Measurements from ENCODE around the gene BTK.

BTK gene

DNA sequence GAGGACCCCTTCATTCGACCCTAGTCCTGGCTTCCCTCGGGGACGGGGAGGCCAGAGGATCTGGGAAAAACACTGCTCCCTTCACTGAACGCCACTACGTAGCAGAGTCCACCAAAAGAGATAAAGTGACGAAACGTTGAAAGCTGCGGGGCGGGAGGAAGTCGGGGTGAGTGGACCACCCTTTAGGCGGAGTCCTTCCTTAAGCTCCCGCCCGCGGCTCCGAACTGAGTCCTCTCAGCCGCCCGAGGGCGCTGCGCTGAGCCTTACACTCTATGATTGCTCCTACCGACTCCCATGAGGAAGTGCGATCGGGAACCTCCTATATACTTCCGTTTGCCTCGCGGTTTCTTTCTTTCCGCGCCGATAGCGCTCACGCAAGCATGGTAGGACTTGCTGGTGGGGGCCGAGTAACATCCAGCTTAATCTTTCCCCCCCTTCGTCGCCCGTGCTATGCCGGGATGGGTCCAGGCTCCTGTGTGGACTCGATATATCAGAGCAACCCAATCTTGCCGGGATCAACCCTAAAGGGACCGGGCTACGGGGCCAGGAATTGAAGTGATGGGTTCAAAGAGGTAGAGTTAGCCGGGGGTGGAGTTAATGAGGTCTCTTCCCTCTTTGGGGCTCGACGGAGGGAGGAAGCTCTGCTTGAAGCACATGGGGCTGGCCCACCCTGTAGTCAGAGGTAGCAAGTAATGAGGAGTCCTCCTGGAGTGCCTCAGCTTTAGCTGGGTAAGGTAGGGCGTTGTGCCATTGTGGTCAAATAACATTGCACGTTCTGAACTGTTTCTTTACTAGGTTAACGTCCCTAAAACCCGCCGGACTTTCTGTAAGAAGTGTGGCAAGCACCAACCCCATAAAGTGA, 4.9 kb upstream of the BTK start, which contains the start of gene RPL36A:
Gene RPL36A (plus strand): TSS at position 348 of the 862 bp plus-strand sequence. CDS start 33 bp downstream, at position 381.
- POLR2A ChIA-PET: interaction anchor here (0.6 to 2.0 kb wide), 12 partner anchors 13 to 706 kb away, joined by 3 to 17 read pairs (median 4); partner anchors contain the start of genes ARMCX2, ARMCX4, GLA and HNRNPH2
- DNase-seq (ENCODE audit: low read depth, low spot score): peak; percentile 49
- CTCF ChIA-PET: interaction anchor here (0.6 to 1.5 kb wide), 13 partner anchors 9 to 264 kb away, joined by 3 to 11 read pairs (median 4); no protein-coding TSS in a partner anchor
- TF ChIP-seq CTCF (IDR thresholded peaks at IDR 0.05; ENCODE audit: insufficient read depth, low read length, missing control alignments): peak; percentile 77
- peak within 1 kb of the TSS; percentile 74 for H3K4me3 ChIP-seq (ENCODE audit: low read depth, low read length)

DNA sequence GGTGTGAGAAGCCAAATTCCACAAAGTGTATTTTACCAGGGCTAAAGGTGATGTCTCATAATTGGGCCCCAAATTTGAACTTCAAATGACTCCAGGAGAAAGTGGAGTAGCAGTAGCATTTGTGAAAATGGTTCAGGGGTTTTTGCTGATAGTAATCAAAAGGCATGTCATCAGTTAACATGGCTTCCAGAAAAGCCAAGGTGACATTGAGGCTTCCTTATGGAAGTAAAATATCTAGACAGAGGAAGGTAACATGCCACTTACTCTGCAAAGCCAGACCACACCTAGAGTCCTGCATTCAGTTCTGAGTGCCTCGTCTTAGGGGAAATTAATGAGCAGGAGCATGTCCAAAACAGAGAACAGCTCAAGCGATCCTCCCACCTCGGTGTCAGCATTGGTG, 2.6 kb upstream of the BTK start:
- POLR2A ChIA-PET: no interaction called here
- CTCF ChIA-PET: no interaction called here
- no peak for DNase-seq (ENCODE audit: low read depth, low spot score)
- no peak overlapping the region for H3K4me3 ChIP-seq (ENCODE audit: low read depth, low read length)
- TF ChIP-seq CTCF (IDR thresholded peaks at IDR 0.05; ENCODE audit: insufficient read depth, low read length, missing control alignments): no peak

- no peak for TF ChIP-seq CTCF (IDR thresholded peaks at IDR 0.05; ENCODE audit: insufficient read depth, low read length, missing control alignments)
- DNase-seq (ENCODE audit: low read depth, low spot score): no peak
- no peak overlapping the region for H3K4me3 ChIP-seq (ENCODE audit: low read depth, low read length)
- ChIA-PET CTCF (no interaction called here), POLR2A (no interaction called here)
These were observed 523 bp upstream of the BTK start for GRCh38 chrX:101386542-101386885.

GRCh38 chrX:101385026-101385684, 836 bp downstream of the BTK start:
- POLR2A ChIA-PET: no interaction called here
- CTCF ChIA-PET: no interaction called here
- TF ChIP-seq CTCF (IDR thresholded peaks at IDR 0.05; ENCODE audit: insufficient read depth, low read length, missing control alignments): no peak
- H3K4me3 ChIP-seq (ENCODE audit: low read depth, low read length): no peak overlapping the region
- DNase-seq (ENCODE audit: low read depth, low spot score): no peak

GRCh38 chrX:101383679-101384205, 2.2 kb downstream of the BTK start:
- no peak for TF ChIP-seq CTCF (IDR thresholded peaks at IDR 0.05; ENCODE audit: insufficient read depth, low read length, missing control alignments)
- H3K4me3 ChIP-seq (ENCODE audit: low read depth, low read length): no peak overlapping the region
- CTCF ChIA-PET: no interaction called here
- POLR2A ChIA-PET: no interaction called here
- no peak for DNase-seq (ENCODE audit: low read depth, low spot score)

DNA sequence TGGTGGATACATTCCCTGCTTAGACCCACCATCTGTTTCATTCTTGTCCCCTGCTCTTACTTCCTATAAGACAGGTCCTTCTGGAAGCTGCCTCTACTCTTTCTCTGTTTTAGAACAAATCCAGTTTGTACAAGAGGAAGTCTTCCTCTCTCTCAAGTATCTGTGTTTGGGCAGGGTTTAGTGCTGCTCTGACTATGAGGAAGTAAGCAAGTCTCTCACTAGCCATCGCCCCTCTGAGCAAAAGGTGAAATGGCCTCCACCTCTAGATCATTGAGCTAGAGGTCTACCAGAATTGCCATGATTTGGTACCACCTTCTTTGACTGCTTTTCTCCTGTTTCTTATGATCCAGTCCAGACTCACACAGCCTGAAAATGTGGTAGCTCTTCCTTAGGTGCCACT, 8.4 kb downstream of the BTK start:
- TF ChIP-seq CTCF (IDR thresholded peaks at IDR 0.05; ENCODE audit: insufficient read depth, low read length, missing control alignments): no peak
- ChIA-PET POLR2A (interaction anchor here (0.7 kb wide), 1 partner anchor 14 kb away, joined by 4 read pairs; no protein-coding TSS in a partner anchor), CTCF (no interaction called here)
- no peak overlapping the region for H3K4me3 ChIP-seq (ENCODE audit: low read depth, low read length)
- no peak for DNase-seq (ENCODE audit: low read depth, low spot score)
